GM21529 (cell line): ENCODE data around the gene ECM2.

Experiments
- ATAC-seq: cut with Tn5 transposase; IDR thresholded peaks from one replicate; pipeline ENCODE4 v1.9.1; 2021; ENCODE audit not compliant: unreplicated experiment

ECM2 gene

GRCh38 chr9:92501671-92502393 is 34.0 kb downstream of the ECM2 start:
- no peak for ATAC-seq

GRCh38 chr9:92500725-92501124 is 35.1 kb downstream of the ECM2 start:
- ATAC-seq, result no peak

GRCh38 chr9:92499701-92500100 is 36.1 kb downstream of the ECM2 start:
- ATAC-seq, result no peak

GRCh38 chr9:92496396-92497176 is 39.2 kb downstream of the ECM2 start:
- ATAC-seq, result no peak

GRCh38 chr9:92494856-92495255 is 40.9 kb downstream of the ECM2 start:
- no peak for ATAC-seq

GRCh38 chr9:92493749-92494387 is 41.9 kb downstream of the ECM2 start:
- ATAC-seq, result no peak

- no peak for ATAC-seq
These were observed 42.9 kb downstream of the ECM2 start for GRCh38 chr9:92492781-92493401.

- ATAC-seq, result no peak
These were observed 46.9 kb downstream of the ECM2 start for GRCh38 chr9:92488681-92489550.

GRCh38 chr9:92486371-92486770 is 49.4 kb downstream of the ECM2 start:
- ATAC-seq, result no peak

- ATAC-seq, result no peak
These were observed 51.2 kb downstream of the ECM2 start for GRCh38 chr9:92484563-92484962.

- no peak for ATAC-seq
These were observed 51.9 kb downstream of the ECM2 start for GRCh38 chr9:92483627-92484545.

GRCh38 chr9:92482805-92483204 is 53.0 kb downstream of the ECM2 start:
- ATAC-seq, result no peak

GRCh38 chr9:92482329-92482728 is 53.5 kb downstream of the ECM2 start, which contains the start of gene ASPN:
Gene ASPN (minus strand): TSS chr9:92482506.
- ATAC-seq, result no peak

- ATAC-seq, result peak; percentile 69
These were observed 54.7 kb downstream of the ECM2 start for GRCh38 chr9:92480986-92481633.

GRCh38 chr9:92480291-92480771 is 55.5 kb downstream of the ECM2 start:
- ATAC-seq, result no peak

GRCh38 chr9:92479346-92479745 is 56.4 kb downstream of the ECM2 start:
- ATAC-seq, result no peak

GRCh38 chr9:92478783-92479182 is 57.0 kb downstream of the ECM2 start:
- ATAC-seq, result no peak

- no peak for ATAC-seq
These were observed 58.8 kb downstream of the ECM2 start for GRCh38 chr9:92476962-92477361.

GRCh38 chr9:92474587-92474986 is 61.2 kb downstream of the ECM2 start:
- ATAC-seq, result no peak
